ENCODE measurements around the gene CFAP47.

The CFAP47 gene

GRCh38 chrX:36314303-36314702 lies 394.8 kb downstream of the CFAP47 start:
- no peak for ATAC-seq

GRCh38 chrX:36334572-36334971 lies 415.0 kb downstream of the CFAP47 start:
- ATAC-seq = no peak
- no peak for TF ChIP-seq PATZ1 (CRISPR knock-in tag; IDR thresholded peaks at IDR 0.05; ENCODE audit: borderline replicate concordance)
- no peak for TF ChIP-seq ZNF8 (CRISPR knock-in tag; IDR thresholded peaks at IDR 0.05)
- TF ChIP-seq OSR1 (CRISPR knock-in tag; IDR thresholded peaks at IDR 0.05) = no peak
- no peak for TF ChIP-seq TOX (CRISPR knock-in tag; IDR thresholded peaks at IDR 0.05; ENCODE audit: borderline replicate concordance)
- TF ChIP-seq ZFP3 (CRISPR knock-in tag; IDR thresholded peaks at IDR 0.05) = no peak
- TF ChIP-seq ZNF565 (CRISPR knock-in tag; conservative IDR thresholded peaks at IDR 0.05; ENCODE audit: low read depth) = no peak
- TF ChIP-seq GLIS3 (CRISPR knock-in tag; IDR thresholded peaks at IDR 0.05) = no peak
- TF ChIP-seq POU6F1 (CRISPR knock-in tag; IDR thresholded peaks at IDR 0.05; ENCODE audit: borderline replicate concordance, low read depth) = no peak
- no peak for TF ChIP-seq TSHZ2 (CRISPR knock-in tag; IDR thresholded peaks at IDR 0.05)
- no peak for TF ChIP-seq BACH2 (CRISPR knock-in tag; IDR thresholded peaks at IDR 0.05; ENCODE audit: borderline replicate concordance)
- no peak for TF ChIP-seq CSRNP3 (CRISPR knock-in tag; IDR thresholded peaks at IDR 0.05)

More at GRCh38 chrX:36314303-36314702, 394.8 kb downstream of the CFAP47 start:
- TF ChIP-seq SNAI2 (CRISPR knock-in tag; IDR thresholded peaks at IDR 0.05) (no peak), CREB5 (CRISPR knock-in tag; IDR thresholded peaks at IDR 0.05; ENCODE audit: low read depth) (no peak), CSRNP3 (CRISPR knock-in tag; IDR thresholded peaks at IDR 0.05) (no peak), ISL1 (CRISPR knock-in tag; IDR thresholded peaks at IDR 0.05) (no peak), TCF4 (CRISPR knock-in tag; IDR thresholded peaks at IDR 0.05; ENCODE audit: borderline replicate concordance) (no peak), ESRRG (CRISPR knock-in tag; IDR thresholded peaks at IDR 0.05) (no peak), ARNTL (CRISPR knock-in tag; IDR thresholded peaks at IDR 0.05; ENCODE audit: borderline replicate concordance, low read depth) (no peak), OSR1 (CRISPR knock-in tag; IDR thresholded peaks at IDR 0.05) (no peak), ZFP30 (CRISPR knock-in tag; IDR thresholded peaks at IDR 0.05) (no peak), ZC3H10 (CRISPR knock-in tag; IDR thresholded peaks at IDR 0.05) (no peak)

- ATAC-seq = no peak
- TF ChIP-seq PPARA (CRISPR knock-in tag; IDR thresholded peaks at IDR 0.05; ENCODE audit: borderline replicate concordance) (no peak), TCF4 (CRISPR knock-in tag; IDR thresholded peaks at IDR 0.05; ENCODE audit: borderline replicate concordance) (peak; percentile 71; the same call in 1 of the 2 replicates), ZFP3 (CRISPR knock-in tag; IDR thresholded peaks at IDR 0.05) (no peak), ZFP30 (CRISPR knock-in tag; IDR thresholded peaks at IDR 0.05) (no peak), ZC3H10 (CRISPR knock-in tag; IDR thresholded peaks at IDR 0.05) (no peak), CSRNP3 (CRISPR knock-in tag; IDR thresholded peaks at IDR 0.05) (no peak), PATZ1 (CRISPR knock-in tag; IDR thresholded peaks at IDR 0.05; ENCODE audit: borderline replicate concordance) (no peak), ZNF8 (CRISPR knock-in tag; IDR thresholded peaks at IDR 0.05) (no peak), BACH2 (CRISPR knock-in tag; IDR thresholded peaks at IDR 0.05; ENCODE audit: borderline replicate concordance) (no peak)
Observed at GRCh38 chrX:36336751-36337150, 417.2 kb downstream of the CFAP47 start.

All from SK-N-SH treated with all-trans-retinoic acid at 6 μM for 48 hours (cell line).